ENCODE results near the gene NCOA3. TPM values are rescaled to one million over a fixed set of nuclear protein-coding genes. Genes with fewer than 3 reads are reported as not detected.
A peak's percentile ranks its signal among the peaks of the same experiment; 100 is the strongest.

The NCOA3 gene
- polyA plus RNA-seq, 3 donors: 13.5 to 21.8 (median 21.3) TPM

DNA sequence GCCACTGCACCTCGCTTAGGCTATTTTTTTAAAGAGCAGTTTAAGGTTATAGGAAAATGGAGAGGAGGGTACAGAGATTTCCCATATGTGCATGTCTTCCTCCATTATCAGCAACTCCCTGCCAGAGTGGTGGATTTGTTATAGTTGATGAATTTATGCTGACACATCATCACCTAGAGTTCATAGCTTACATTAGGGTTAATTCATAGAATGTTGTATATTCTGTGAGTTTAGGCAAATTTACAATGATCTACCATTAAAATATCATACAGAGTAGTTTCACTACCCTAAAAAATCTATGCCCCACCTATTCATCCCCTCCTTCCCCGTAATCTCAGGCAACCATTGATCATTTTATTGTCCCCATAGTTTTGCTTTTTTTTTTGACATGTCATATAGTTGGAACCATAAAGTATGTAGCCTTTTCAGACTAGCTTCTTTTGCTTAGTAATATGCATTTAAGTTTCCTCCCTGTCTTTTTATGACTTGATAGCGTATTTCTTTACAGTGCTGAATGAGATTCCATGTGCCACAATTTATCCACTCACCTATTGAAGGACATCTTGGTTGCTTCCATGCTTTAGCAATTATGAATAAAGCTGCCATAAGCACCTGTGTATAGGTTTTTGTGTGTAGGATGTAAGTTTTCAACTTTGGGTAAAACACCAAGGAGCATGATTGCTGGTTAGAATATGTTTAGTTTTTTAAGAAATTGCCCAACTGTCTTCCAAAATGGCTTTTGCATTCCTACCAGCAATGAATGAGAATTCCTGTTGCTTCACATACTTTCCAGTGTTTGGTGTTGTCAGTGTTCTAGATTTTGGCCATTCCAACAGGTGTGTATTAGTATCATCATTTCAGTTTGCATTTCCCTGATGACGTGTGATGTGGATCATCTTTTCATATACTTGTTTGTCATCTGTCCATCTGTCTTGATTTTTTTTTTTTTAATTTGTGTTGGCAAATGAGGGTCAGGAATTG, 60.2 kb downstream of the NCOA3 start:
- Histone ChIP-seq H3K79me2 (ENCODE audit: insufficient read depth, low read length) (peaks cover 98% of the 10 kb centered on the region), H3K9ac (ENCODE audit: insufficient read depth, low read length, poor library complexity, severe bottlenecking) (no peak overlapping the region), H3K4me3 (replicated peaks in 1 of 3; ENCODE audit: low read depth in 2 of 3, low read length in 3 of 3) (no peak overlapping the region), H3K27ac (ENCODE audit: low read depth in 1 of 2, low read length in 2 of 2) (no peak overlapping the region), H4K20me1 (ENCODE audit: insufficient read depth, low read length) (peaks cover 100% of the 10 kb centered on the region), H3K4me2 (replicated peaks; ENCODE audit: extremely low read depth, low read length, poor library complexity, severe bottlenecking) (no peak overlapping the region), H2AFZ (ENCODE audit: insufficient read depth, low read depth, low read length, poor library complexity, severe bottlenecking) (no peak overlapping the region), H3K36me3 (replicated peaks in 1 of 2; ENCODE audit: control insufficient read depth in 1 of 2, insufficient read depth in 2 of 2, low read length in 2 of 2) (no peaks in the 10 kb centered on the region), H3K9me3 (replicated peaks in 1 of 2; ENCODE audit: control insufficient read depth in 1 of 2, insufficient read depth in 1 of 2, low read length in 2 of 2) (no peaks in the 10 kb centered on the region), H3K27me3 (ENCODE audit: control insufficient read depth in 2 of 2, insufficient read depth in 2 of 2, low read length in 2 of 2) (no peaks in the 10 kb centered on the region), H3K4me1 (ENCODE audit: control insufficient read depth in 1 of 2, insufficient read depth in 2 of 2, low read length in 2 of 2) (peaks cover 0 to 6% of the 10 kb centered on the region in 2 donors)
- Mint-ChIP-seq H3K27me3 (ENCODE audit: low read depth in 3 of 3) (no peaks in the 10 kb centered on the region), H3K9me3 (no peaks in the 10 kb centered on the region), H3K4me1 (peaks cover 36% of the 10 kb centered on the region), H3K36me3 (peaks cover 3 to 6% of the 10 kb centered on the region in 2 donors), H3K27ac (peak overlapping the region in 3 of 7 donors; percentile 6 to 37 (median 12)), H3K4me3 (no peak overlapping the region)
- intact Hi-C loops (cut with micrococcal nuclease): no loop called here
- no CpG with 5 or more reads among the region's 4 CpGs for WGBS (ENCODE audit: insufficient coverage)
- no peak for DNase-seq
- TF ChIP-seq, protein P1, sequence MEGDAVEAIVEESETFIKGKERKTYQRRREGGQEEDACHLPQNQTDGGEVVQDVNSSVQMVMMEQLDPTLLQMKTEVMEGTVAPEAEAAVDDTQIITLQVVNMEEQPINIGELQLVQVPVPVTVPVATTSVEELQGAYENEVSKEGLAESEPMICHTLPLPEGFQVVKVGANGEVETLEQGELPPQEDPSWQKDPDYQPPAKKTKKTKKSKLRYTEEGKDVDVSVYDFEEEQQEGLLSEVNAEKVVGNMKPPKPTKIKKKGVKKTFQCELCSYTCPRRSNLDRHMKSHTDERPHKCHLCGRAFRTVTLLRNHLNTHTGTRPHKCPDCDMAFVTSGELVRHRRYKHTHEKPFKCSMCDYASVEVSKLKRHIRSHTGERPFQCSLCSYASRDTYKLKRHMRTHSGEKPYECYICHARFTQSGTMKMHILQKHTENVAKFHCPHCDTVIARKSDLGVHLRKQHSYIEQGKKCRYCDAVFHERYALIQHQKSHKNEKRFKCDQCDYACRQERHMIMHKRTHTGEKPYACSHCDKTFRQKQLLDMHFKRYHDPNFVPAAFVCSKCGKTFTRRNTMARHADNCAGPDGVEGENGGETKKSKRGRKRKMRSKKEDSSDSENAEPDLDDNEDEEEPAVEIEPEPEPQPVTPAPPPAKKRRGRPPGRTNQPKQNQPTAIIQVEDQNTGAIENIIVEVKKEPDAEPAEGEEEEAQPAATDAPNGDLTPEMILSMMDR (IDR thresholded peaks at IDR 0.05): no peak

DNA sequence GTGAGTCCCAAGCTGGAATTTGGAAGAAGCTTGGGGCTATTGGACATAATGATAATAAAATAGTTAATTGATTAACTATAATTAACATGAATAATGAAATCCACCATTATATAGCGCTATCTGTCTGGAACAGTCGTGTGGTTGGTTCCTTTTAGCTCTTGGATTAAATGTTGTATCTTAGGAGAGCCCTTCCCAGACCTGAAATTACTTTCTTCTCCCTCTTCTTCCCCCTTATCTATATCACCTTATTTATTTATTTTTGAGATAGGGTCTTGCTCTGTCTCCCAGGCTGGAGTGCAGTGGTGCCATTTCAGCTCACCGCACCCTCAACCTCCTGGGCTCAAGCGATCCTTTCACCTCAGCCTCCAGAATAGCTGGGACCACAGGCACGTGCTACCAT, 64.6 kb downstream of the NCOA3 start:
- Histone ChIP-seq H3K36me3 (replicated peaks in 1 of 2; ENCODE audit: control insufficient read depth in 1 of 2, insufficient read depth in 2 of 2, low read length in 2 of 2) (peaks cover 0 to 21% of the 10 kb centered on the region in 2 donors), H3K27me3 (ENCODE audit: control insufficient read depth in 2 of 2, insufficient read depth in 2 of 2, low read length in 2 of 2) (no peaks in the 10 kb centered on the region), H3K9me3 (replicated peaks in 1 of 2; ENCODE audit: control insufficient read depth in 1 of 2, insufficient read depth in 1 of 2, low read length in 2 of 2) (no peaks in the 10 kb centered on the region), H3K4me3 (replicated peaks in 1 of 3; ENCODE audit: low read depth in 2 of 3, low read length in 3 of 3) (no peak overlapping the region), H3K27ac (ENCODE audit: low read depth in 1 of 2, low read length in 2 of 2) (no peak overlapping the region), H2AFZ (ENCODE audit: insufficient read depth, low read depth, low read length, poor library complexity, severe bottlenecking) (no peak overlapping the region), H3K4me1 (ENCODE audit: control insufficient read depth in 1 of 2, insufficient read depth in 2 of 2, low read length in 2 of 2) (peaks cover 0 to 4% of the 10 kb centered on the region in 2 donors), H3K9ac (ENCODE audit: insufficient read depth, low read length, poor library complexity, severe bottlenecking) (no peak overlapping the region), H4K20me1 (ENCODE audit: insufficient read depth, low read length) (peaks cover 100% of the 10 kb centered on the region), H3K79me2 (ENCODE audit: insufficient read depth, low read length) (peaks cover 99% of the 10 kb centered on the region), H3K4me2 (replicated peaks; ENCODE audit: extremely low read depth, low read length, poor library complexity, severe bottlenecking) (no peak overlapping the region)
- intact Hi-C loops (cut with micrococcal nuclease): no loop called here
- DNase-seq: no peak
- WGBS (ENCODE audit: insufficient coverage): 92% methylated on average over 2 of the region's 5 CpGs
- TF ChIP-seq, protein P1 (IDR thresholded peaks at IDR 0.05): no peak
- peaks cover 0 to 7% (median 1%) of the 10 kb centered on the region in 7 donors for H3K9me3 Mint-ChIP-seq
- no peaks in the 10 kb centered on the region for H3K27me3 Mint-ChIP-seq (ENCODE audit: low read depth in 3 of 3)
- peaks cover 14 to 32% of the 10 kb centered on the region in 2 donors for H3K36me3 Mint-ChIP-seq
- H3K4me1 Mint-ChIP-seq: peaks cover 25% of the 10 kb centered on the region
- H3K27ac Mint-ChIP-seq: no peak overlapping the region
- no peak overlapping the region for H3K4me3 Mint-ChIP-seq

Data from CD14-positive monocyte (primary cell).